Spleen (tissue), 7 donors: ENCODE measurements around the gene TARP.
"Not testable (repeated sequence)": the region's sequence is repeated elsewhere in the genome, so short reads cannot be mapped to it uniquely, and the experiment has no call there.

Source experiments
- POLR2A ChIP-seq, 3 donors: fragments of 450-650 bp; IDR thresholded peaks; one replicate each; pipeline ENCODE4 v1.5.1; 2017; ENCODE audit warnings: antibody characterized with exemption in 3 of 3, mild to moderate bottlenecking in 1 of 3
- POLR2AphosphoS5 ChIP-seq, 3 donors: sonication (generic); formaldehyde crosslinking; IDR thresholded peaks; one replicate each; pipeline ENCODE4 v1.5.1; 2017; ENCODE audit warnings: antibody characterized with exemption in 3 of 3
- TF ChIP-seq, protein P1 (sequence below), 11 experiments: fragments of 200-600 bp in 7 of 11; fragments of 450-650 bp in 4 of 11; sonication (generic) in 4 of 11; IDR thresholded peaks in 8 of 11; conservative IDR thresholded peaks in 3 of 11; 1 replicate in 7 of 11; 2 replicates in 4 of 11; pipeline versions ENCODE4 v1.4.0 to v1.8.0; 2016 to 2021; ENCODE audit warnings: antibody characterized with exemption in 11 of 11, inconsistent platforms in 4 of 11, mild to moderate bottlenecking in 1 of 11
- donor health status: DM: no; HTN: no; CAD: no; lungs with moderate emphysema.
- donor health status: DM: no; HTN: no; CAD: no.
- donor health status: DM: no; HTN: no; CAD: no.

DNA sequence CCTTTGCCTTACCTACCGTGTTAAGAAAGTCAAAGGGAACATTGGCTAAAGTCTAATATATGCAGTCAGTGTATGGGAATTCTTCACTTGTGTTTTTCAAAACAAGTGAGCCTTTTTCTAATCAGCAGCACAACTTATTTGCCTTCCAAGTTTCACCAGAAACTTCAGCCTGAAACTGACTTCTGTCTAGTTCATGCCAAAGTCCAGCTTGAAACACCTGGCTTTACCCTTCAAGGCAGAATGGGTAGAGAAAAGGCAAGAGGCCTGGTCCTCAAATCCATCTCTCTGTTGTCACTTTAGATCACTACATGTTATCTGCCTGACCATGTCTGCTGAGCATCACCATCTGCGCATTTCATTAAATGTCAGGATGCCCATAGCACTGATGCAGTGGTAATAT, 3.0 kb downstream of the TARP start:
- not testable (repeated sequence) for TF ChIP-seq POLR2AphosphoS5, POLR2A (IDR thresholded peaks at IDR 0.05)
- TF ChIP-seq, protein P1, sequence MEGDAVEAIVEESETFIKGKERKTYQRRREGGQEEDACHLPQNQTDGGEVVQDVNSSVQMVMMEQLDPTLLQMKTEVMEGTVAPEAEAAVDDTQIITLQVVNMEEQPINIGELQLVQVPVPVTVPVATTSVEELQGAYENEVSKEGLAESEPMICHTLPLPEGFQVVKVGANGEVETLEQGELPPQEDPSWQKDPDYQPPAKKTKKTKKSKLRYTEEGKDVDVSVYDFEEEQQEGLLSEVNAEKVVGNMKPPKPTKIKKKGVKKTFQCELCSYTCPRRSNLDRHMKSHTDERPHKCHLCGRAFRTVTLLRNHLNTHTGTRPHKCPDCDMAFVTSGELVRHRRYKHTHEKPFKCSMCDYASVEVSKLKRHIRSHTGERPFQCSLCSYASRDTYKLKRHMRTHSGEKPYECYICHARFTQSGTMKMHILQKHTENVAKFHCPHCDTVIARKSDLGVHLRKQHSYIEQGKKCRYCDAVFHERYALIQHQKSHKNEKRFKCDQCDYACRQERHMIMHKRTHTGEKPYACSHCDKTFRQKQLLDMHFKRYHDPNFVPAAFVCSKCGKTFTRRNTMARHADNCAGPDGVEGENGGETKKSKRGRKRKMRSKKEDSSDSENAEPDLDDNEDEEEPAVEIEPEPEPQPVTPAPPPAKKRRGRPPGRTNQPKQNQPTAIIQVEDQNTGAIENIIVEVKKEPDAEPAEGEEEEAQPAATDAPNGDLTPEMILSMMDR (IDR thresholded peaks at IDR 0.05 in 8 of 11, conservative IDR thresholded peaks at IDR 0.05 in 3 of 11) = not testable (repeated sequence)
